ENCODE results near the gene TES.
A peak's percentile ranks its signal among the peaks of the same experiment; 100 is the strongest.

The TES gene

GRCh38 chr7:116210345-116211005 is at the start of gene TES:
Gene TES, plus strand, starts transcription at chr7:116210539. Its CDS starts 169 bp downstream, at chr7:116210708.
- Histone ChIP-seq H3K36me3 (ENCODE audit: control insufficient read depth, low read depth, low read length) (no peaks in the 10 kb centered on the region), H3K9me3 (ENCODE audit: control insufficient read depth, low read depth, low read length) (no peaks in the 10 kb centered on the region), H3K4me3 (ENCODE audit: low read length) (peak within 1 kb of the TSS; percentile 80), H3K4me1 (ENCODE audit: control insufficient read depth, low read depth, low read length) (peaks cover 6% of the 10 kb centered on the region), H3K27ac (ENCODE audit: low read length) (no peak within 1 kb of the TSS), H3K9ac (ENCODE audit: low read length) (peak within 1 kb of the TSS; percentile 43), H3K27me3 (ENCODE audit: control insufficient read depth, insufficient read depth, low read length) (peaks cover 18% of the 10 kb centered on the region)

- no peaks in the 10 kb centered on the region for H3K27me3 ChIP-seq (ENCODE audit: control insufficient read depth, insufficient read depth, low read length)
- no peak overlapping the region for H3K4me3 ChIP-seq (ENCODE audit: low read length)
- no peak overlapping the region for H3K9ac ChIP-seq (ENCODE audit: low read length)
- H3K9me3 ChIP-seq (ENCODE audit: control insufficient read depth, low read depth, low read length): no peaks in the 10 kb centered on the region
- H3K4me1 ChIP-seq (ENCODE audit: control insufficient read depth, low read depth, low read length): peaks cover 9% of the 10 kb centered on the region
- H3K27ac ChIP-seq (ENCODE audit: low read length): no peak overlapping the region
- no peaks in the 10 kb centered on the region for H3K36me3 ChIP-seq (ENCODE audit: control insufficient read depth, low read depth, low read length)
Measured at GRCh38 chr7:116161728-116162127, 48.6 kb upstream of the TES start.

- Histone ChIP-seq H3K27ac (ENCODE audit: low read length) (no peak overlapping the region), H3K27me3 (ENCODE audit: control insufficient read depth, insufficient read depth, low read length) (no peaks in the 10 kb centered on the region), H3K4me1 (ENCODE audit: control insufficient read depth, low read depth, low read length) (peaks cover 9% of the 10 kb centered on the region), H3K9ac (ENCODE audit: low read length) (no peak overlapping the region), H3K36me3 (ENCODE audit: control insufficient read depth, low read depth, low read length) (no peaks in the 10 kb centered on the region), H3K4me3 (ENCODE audit: low read length) (no peak overlapping the region), H3K9me3 (ENCODE audit: control insufficient read depth, low read depth, low read length) (no peaks in the 10 kb centered on the region)
Measured at GRCh38 chr7:116162254-116162653, 48.1 kb upstream of the TES start.

- Histone ChIP-seq H3K4me1 (ENCODE audit: control insufficient read depth, low read depth, low read length) (peaks cover 9% of the 10 kb centered on the region), H3K9ac (ENCODE audit: low read length) (no peak overlapping the region), H3K27me3 (ENCODE audit: control insufficient read depth, insufficient read depth, low read length) (no peaks in the 10 kb centered on the region), H3K9me3 (ENCODE audit: control insufficient read depth, low read depth, low read length) (no peaks in the 10 kb centered on the region), H3K36me3 (ENCODE audit: control insufficient read depth, low read depth, low read length) (no peaks in the 10 kb centered on the region), H3K27ac (ENCODE audit: low read length) (no peak overlapping the region), H3K4me3 (ENCODE audit: low read length) (no peak overlapping the region)
Measured at GRCh38 chr7:116162992-116163391, 47.3 kb upstream of the TES start.

GRCh38 chr7:116164552-116165306 is 45.6 kb upstream of the TES start:
- Histone ChIP-seq H3K9ac (ENCODE audit: low read length) (no peak overlapping the region), H3K27ac (ENCODE audit: low read length) (no peak overlapping the region), H3K4me1 (ENCODE audit: control insufficient read depth, low read depth, low read length) (peaks cover 9% of the 10 kb centered on the region)

GRCh38 chr7:116165717-116166116 is 44.6 kb upstream of the TES start:
- no peaks in the 10 kb centered on the region for H3K27me3 ChIP-seq (ENCODE audit: control insufficient read depth, insufficient read depth, low read length)
- no peak overlapping the region for H3K9ac ChIP-seq (ENCODE audit: low read length)
- H3K27ac ChIP-seq (ENCODE audit: low read length): no peak overlapping the region
- no peaks in the 10 kb centered on the region for H3K9me3 ChIP-seq (ENCODE audit: control insufficient read depth, low read depth, low read length)
- H3K36me3 ChIP-seq (ENCODE audit: control insufficient read depth, low read depth, low read length): no peaks in the 10 kb centered on the region
- H3K4me1 ChIP-seq (ENCODE audit: control insufficient read depth, low read depth, low read length): peaks cover 9% of the 10 kb centered on the region
- no peak overlapping the region for H3K4me3 ChIP-seq (ENCODE audit: low read length)

More at GRCh38 chr7:116164552-116165306, 45.6 kb upstream of the TES start:
- Histone ChIP-seq H3K9me3 (ENCODE audit: control insufficient read depth, low read depth, low read length) (no peaks in the 10 kb centered on the region), H3K36me3 (ENCODE audit: control insufficient read depth, low read depth, low read length) (no peaks in the 10 kb centered on the region), H3K27me3 (ENCODE audit: control insufficient read depth, insufficient read depth, low read length) (no peaks in the 10 kb centered on the region), H3K4me3 (ENCODE audit: low read length) (no peak overlapping the region)

- peaks cover 9% of the 10 kb centered on the region for H3K4me1 ChIP-seq (ENCODE audit: control insufficient read depth, low read depth, low read length)
Measured at GRCh38 chr7:116166156-116166555, 44.2 kb upstream of the TES start.

GRCh38 chr7:116167177-116167576 is 43.2 kb upstream of the TES start:
- H3K27me3 ChIP-seq (ENCODE audit: control insufficient read depth, insufficient read depth, low read length): peaks cover 5% of the 10 kb centered on the region
- no peak overlapping the region for H3K27ac ChIP-seq (ENCODE audit: low read length)

More at GRCh38 chr7:116166156-116166555, 44.2 kb upstream of the TES start:
- no peaks in the 10 kb centered on the region for H3K36me3 ChIP-seq (ENCODE audit: control insufficient read depth, low read depth, low read length)
- H3K27me3 ChIP-seq (ENCODE audit: control insufficient read depth, insufficient read depth, low read length): no peaks in the 10 kb centered on the region
- H3K9ac ChIP-seq (ENCODE audit: low read length): no peak overlapping the region
- H3K27ac ChIP-seq (ENCODE audit: low read length): no peak overlapping the region
- H3K4me3 ChIP-seq (ENCODE audit: low read length): no peak overlapping the region
- no peaks in the 10 kb centered on the region for H3K9me3 ChIP-seq (ENCODE audit: control insufficient read depth, low read depth, low read length)

GRCh38 chr7:116169060-116169459 is 41.3 kb upstream of the TES start:
- H3K9me3 ChIP-seq (ENCODE audit: control insufficient read depth, low read depth, low read length): no peaks in the 10 kb centered on the region
- H3K27ac ChIP-seq (ENCODE audit: low read length): no peak overlapping the region
- no peak overlapping the region for H3K9ac ChIP-seq (ENCODE audit: low read length)
- no peaks in the 10 kb centered on the region for H3K36me3 ChIP-seq (ENCODE audit: control insufficient read depth, low read depth, low read length)
- peaks cover 7% of the 10 kb centered on the region for H3K4me1 ChIP-seq (ENCODE audit: control insufficient read depth, low read depth, low read length)
- H3K27me3 ChIP-seq (ENCODE audit: control insufficient read depth, insufficient read depth, low read length): peaks cover 5% of the 10 kb centered on the region
- H3K4me3 ChIP-seq (ENCODE audit: low read length): no peak overlapping the region

More at GRCh38 chr7:116167177-116167576, 43.2 kb upstream of the TES start:
- Histone ChIP-seq H3K4me3 (ENCODE audit: low read length) (no peak overlapping the region), H3K9ac (ENCODE audit: low read length) (no peak overlapping the region), H3K9me3 (ENCODE audit: control insufficient read depth, low read depth, low read length) (no peaks in the 10 kb centered on the region), H3K4me1 (ENCODE audit: control insufficient read depth, low read depth, low read length) (peaks cover 1% of the 10 kb centered on the region), H3K36me3 (ENCODE audit: control insufficient read depth, low read depth, low read length) (no peaks in the 10 kb centered on the region)

GRCh38 chr7:116170180-116170579 is 40.2 kb upstream of the TES start:
- Histone ChIP-seq H3K36me3 (ENCODE audit: control insufficient read depth, low read depth, low read length) (no peaks in the 10 kb centered on the region), H3K4me3 (ENCODE audit: low read length) (no peak overlapping the region), H3K9ac (ENCODE audit: low read length) (no peak overlapping the region), H3K27ac (ENCODE audit: low read length) (no peak overlapping the region), H3K9me3 (ENCODE audit: control insufficient read depth, low read depth, low read length) (no peaks in the 10 kb centered on the region), H3K4me1 (ENCODE audit: control insufficient read depth, low read depth, low read length) (peaks cover 7% of the 10 kb centered on the region), H3K27me3 (ENCODE audit: control insufficient read depth, insufficient read depth, low read length) (peaks cover 5% of the 10 kb centered on the region)

- Histone ChIP-seq H3K9ac (ENCODE audit: low read length) (no peak overlapping the region), H3K27me3 (ENCODE audit: control insufficient read depth, insufficient read depth, low read length) (peaks cover 5% of the 10 kb centered on the region), H3K4me1 (ENCODE audit: control insufficient read depth, low read depth, low read length) (peaks cover 7% of the 10 kb centered on the region), H3K27ac (ENCODE audit: low read length) (no peak overlapping the region), H3K36me3 (ENCODE audit: control insufficient read depth, low read depth, low read length) (no peaks in the 10 kb centered on the region), H3K9me3 (ENCODE audit: control insufficient read depth, low read depth, low read length) (no peaks in the 10 kb centered on the region), H3K4me3 (ENCODE audit: low read length) (no peak overlapping the region)
Measured at GRCh38 chr7:116171094-116171493, 39.2 kb upstream of the TES start.

GRCh38 chr7:116172353-116172752 is 38.0 kb upstream of the TES start:
- Histone ChIP-seq H3K4me1 (ENCODE audit: control insufficient read depth, low read depth, low read length) (peaks cover 7% of the 10 kb centered on the region), H3K27me3 (ENCODE audit: control insufficient read depth, insufficient read depth, low read length) (peaks cover 5% of the 10 kb centered on the region), H3K36me3 (ENCODE audit: control insufficient read depth, low read depth, low read length) (no peaks in the 10 kb centered on the region), H3K9ac (ENCODE audit: low read length) (no peak overlapping the region), H3K9me3 (ENCODE audit: control insufficient read depth, low read depth, low read length) (no peaks in the 10 kb centered on the region), H3K27ac (ENCODE audit: low read length) (no peak overlapping the region), H3K4me3 (ENCODE audit: low read length) (no peak overlapping the region)

Measured in iPS-18a (cell line).